Stomach (tissue), 4 donors: ENCODE results near the gene CTIF.

ENCODE experiments used
- EP300 ChIP-seq: sonication (generic); formaldehyde crosslinking; IDR thresholded peaks from one replicate; pipeline ENCODE4 v1.6.1; 2017; ENCODE audit warnings: antibody characterized with exemption
- POLR2A ChIP-seq, 4 donors: fragments of 450-650 bp; IDR thresholded peaks; one replicate each; pipeline ENCODE4 v1.6.1; 2016; ENCODE audit warnings: antibody characterized with exemption in 4 of 4, control low read depth in 2 of 4, mild to moderate bottlenecking in 1 of 4, moderate library complexity in 1 of 4
- POLR2AphosphoS5 ChIP-seq, 3 donors: sonication (generic); formaldehyde crosslinking; IDR thresholded peaks; one replicate each; pipeline ENCODE4 v1.6.1; 2016; ENCODE audit warnings: antibody characterized with exemption in 3 of 3
- TF ChIP-seq, protein P1 (sequence below), 7 experiments: fragments of 450-650 bp in 4 of 7; fragments of 200-600 bp in 3 of 7; sonication (generic) in 3 of 7; IDR thresholded peaks; one replicate each; pipeline ENCODE4 v1.5.1; 2016 to 2019; ENCODE audit warnings: antibody characterized with exemption in 7 of 7, control low read depth in 2 of 7, mild to moderate bottlenecking in 1 of 7

DNA sequence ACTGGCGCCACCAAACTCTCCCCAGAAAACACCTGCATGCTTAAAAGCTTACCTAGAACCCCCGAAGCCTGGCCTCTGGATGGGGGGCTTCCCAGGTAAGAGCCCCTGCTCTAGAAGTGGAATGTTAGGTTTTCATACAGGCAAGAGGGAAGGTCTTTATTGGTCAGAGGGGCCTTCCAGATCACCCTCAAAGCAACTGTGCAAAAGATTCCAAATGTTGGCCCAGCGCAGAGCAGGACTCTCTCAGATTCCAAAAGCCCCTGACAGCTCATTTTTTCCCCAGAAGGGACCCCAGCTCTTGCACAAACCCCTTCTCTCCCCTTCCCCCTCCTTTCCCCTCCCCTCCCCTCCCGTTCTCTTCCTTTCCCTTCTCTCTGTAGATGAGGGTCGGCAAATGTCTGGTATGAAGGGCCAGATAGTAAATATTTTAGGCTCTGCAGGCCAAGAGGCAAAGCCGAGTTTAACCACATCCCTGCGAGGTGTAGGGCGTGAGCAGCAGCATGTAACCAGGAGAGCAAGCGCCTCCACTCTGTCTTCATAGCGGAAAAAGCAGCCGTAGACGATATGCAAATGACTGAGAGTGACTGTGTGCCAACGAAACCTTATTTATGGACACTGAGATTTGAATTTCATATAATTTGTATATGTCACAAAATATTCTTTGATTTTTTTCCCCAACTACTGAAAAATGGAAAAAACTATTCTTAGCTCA lies 295.0 kb downstream of the CTIF start:
- TF ChIP-seq EP300: no peak
- TF ChIP-seq, protein P1, sequence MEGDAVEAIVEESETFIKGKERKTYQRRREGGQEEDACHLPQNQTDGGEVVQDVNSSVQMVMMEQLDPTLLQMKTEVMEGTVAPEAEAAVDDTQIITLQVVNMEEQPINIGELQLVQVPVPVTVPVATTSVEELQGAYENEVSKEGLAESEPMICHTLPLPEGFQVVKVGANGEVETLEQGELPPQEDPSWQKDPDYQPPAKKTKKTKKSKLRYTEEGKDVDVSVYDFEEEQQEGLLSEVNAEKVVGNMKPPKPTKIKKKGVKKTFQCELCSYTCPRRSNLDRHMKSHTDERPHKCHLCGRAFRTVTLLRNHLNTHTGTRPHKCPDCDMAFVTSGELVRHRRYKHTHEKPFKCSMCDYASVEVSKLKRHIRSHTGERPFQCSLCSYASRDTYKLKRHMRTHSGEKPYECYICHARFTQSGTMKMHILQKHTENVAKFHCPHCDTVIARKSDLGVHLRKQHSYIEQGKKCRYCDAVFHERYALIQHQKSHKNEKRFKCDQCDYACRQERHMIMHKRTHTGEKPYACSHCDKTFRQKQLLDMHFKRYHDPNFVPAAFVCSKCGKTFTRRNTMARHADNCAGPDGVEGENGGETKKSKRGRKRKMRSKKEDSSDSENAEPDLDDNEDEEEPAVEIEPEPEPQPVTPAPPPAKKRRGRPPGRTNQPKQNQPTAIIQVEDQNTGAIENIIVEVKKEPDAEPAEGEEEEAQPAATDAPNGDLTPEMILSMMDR (IDR thresholded peaks at IDR 0.05): no peak
- TF ChIP-seq POLR2AphosphoS5 (IDR thresholded peaks at IDR 0.05): no peak
- no peak for TF ChIP-seq POLR2A (IDR thresholded peaks at IDR 0.05)
